HEK293 (cell line): ENCODE data around the gene PROSER3.
A peak's percentile ranks its signal among the peaks of the same experiment; 100 is the strongest.

Experiments
- CTCF ChIP-seq: fragments of 450-650 bp; formaldehyde crosslinking; IDR thresholded peaks from 2 replicates; pipeline ENCODE4 v1.5.1; 2016; ENCODE audit warnings: missing biosample characterization, missing genetic modification characterization
- PRDM1 ChIP-seq: fragments of 450-650 bp; formaldehyde crosslinking; IDR thresholded peaks from 2 replicates; pipeline ENCODE4; 2016; ENCODE audit warnings: missing biosample characterization, missing genetic modification characterization
- REPIN1 ChIP-seq: fragments of 450-650 bp; formaldehyde crosslinking; IDR thresholded peaks from 2 replicates; pipeline ENCODE4 v1.5.1; 2017; ENCODE audit warnings: missing biosample characterization, missing genetic modification characterization, low read depth
- ZBTB10 ChIP-seq: fragments of 450-650 bp; formaldehyde crosslinking; IDR thresholded peaks from 2 replicates; pipeline ENCODE4 v1.5.1; 2016; ENCODE audit warnings: missing biosample characterization, missing genetic modification characterization
- ZBTB11 ChIP-seq: fragments of 450-650 bp; formaldehyde crosslinking; conservative IDR thresholded peaks from 2 replicates; pipeline ENCODE4 v1.5.1; 2016; ENCODE audit warnings: low read depth, missing biosample characterization, missing genetic modification characterization
- ZBTB20 ChIP-seq: fragments of 450-650 bp; formaldehyde crosslinking; IDR thresholded peaks from 2 replicates; pipeline ENCODE4 v1.5.1; 2016; ENCODE audit warnings: missing biosample characterization, missing genetic modification characterization
- ZBTB44 ChIP-seq: fragments of 450-650 bp; IDR thresholded peaks from 2 replicates; pipeline ENCODE4 v1.5.1; 2018; ENCODE audit warnings: missing biosample characterization, mild to moderate bottlenecking, missing genetic modification characterization
- ZBTB8A ChIP-seq: fragments of 450-650 bp; formaldehyde crosslinking; IDR thresholded peaks from 2 replicates; pipeline ENCODE4 v1.5.1; 2016; ENCODE audit warnings: missing biosample characterization, missing genetic modification characterization
- ZFP3 ChIP-seq: fragments of 450-650 bp; formaldehyde crosslinking; IDR thresholded peaks from 2 replicates; pipeline ENCODE4 v1.5.1; 2016; ENCODE audit warnings: low read depth, missing biosample characterization, missing genetic modification characterization
- ZNF169 ChIP-seq: fragments of 450-650 bp; formaldehyde crosslinking; IDR thresholded peaks from 2 replicates; pipeline ENCODE4 v1.5.1; 2016; ENCODE audit warnings: missing biosample characterization, missing genetic modification characterization
- ZNF184 ChIP-seq: fragments of 450-650 bp; IDR thresholded peaks from 2 replicates; pipeline ENCODE4 v1.5.1; 2018; ENCODE audit warnings: missing biosample characterization, mild to moderate bottlenecking, missing genetic modification characterization
- ZNF324 ChIP-seq: fragments of 450-650 bp; formaldehyde crosslinking; IDR thresholded peaks from 2 replicates; pipeline ENCODE4 v1.5.1; 2016; ENCODE audit warnings: missing biosample characterization, missing genetic modification characterization
- ZNF416 ChIP-seq: fragments of 450-650 bp; formaldehyde crosslinking; IDR thresholded peaks from 2 replicates; pipeline ENCODE4 v1.5.1; 2016; ENCODE audit warnings: missing biosample characterization, missing genetic modification characterization
- ZNF544 ChIP-seq: fragments of 450-650 bp; formaldehyde crosslinking; IDR thresholded peaks from 2 replicates; pipeline ENCODE4 v1.5.0; 2017; ENCODE audit warnings: missing biosample characterization, missing genetic modification characterization
- ZNF610 ChIP-seq: fragments of 450-650 bp; formaldehyde crosslinking; IDR thresholded peaks from 2 replicates; pipeline ENCODE4 v1.5.1; 2016; ENCODE audit warnings: missing biosample characterization, missing genetic modification characterization, borderline replicate concordance
- ZNF660 ChIP-seq: fragments of 450-650 bp; IDR thresholded peaks from 2 replicates; pipeline ENCODE4 v1.5.1; 2018; ENCODE audit warnings: missing biosample characterization, mild to moderate bottlenecking, missing genetic modification characterization
- ZNF76 ChIP-seq: fragments of 450-650 bp; formaldehyde crosslinking; IDR thresholded peaks from 2 replicates; pipeline ENCODE4; 2016; ENCODE audit warnings: low read depth, missing biosample characterization, missing genetic modification characterization, borderline replicate concordance
- ZXDB ChIP-seq: fragments of 450-650 bp; formaldehyde crosslinking; IDR thresholded peaks from 2 replicates; pipeline ENCODE4 v1.5.1; 2016; ENCODE audit warnings: missing biosample characterization, missing genetic modification characterization

Gene PROSER3

DNA sequence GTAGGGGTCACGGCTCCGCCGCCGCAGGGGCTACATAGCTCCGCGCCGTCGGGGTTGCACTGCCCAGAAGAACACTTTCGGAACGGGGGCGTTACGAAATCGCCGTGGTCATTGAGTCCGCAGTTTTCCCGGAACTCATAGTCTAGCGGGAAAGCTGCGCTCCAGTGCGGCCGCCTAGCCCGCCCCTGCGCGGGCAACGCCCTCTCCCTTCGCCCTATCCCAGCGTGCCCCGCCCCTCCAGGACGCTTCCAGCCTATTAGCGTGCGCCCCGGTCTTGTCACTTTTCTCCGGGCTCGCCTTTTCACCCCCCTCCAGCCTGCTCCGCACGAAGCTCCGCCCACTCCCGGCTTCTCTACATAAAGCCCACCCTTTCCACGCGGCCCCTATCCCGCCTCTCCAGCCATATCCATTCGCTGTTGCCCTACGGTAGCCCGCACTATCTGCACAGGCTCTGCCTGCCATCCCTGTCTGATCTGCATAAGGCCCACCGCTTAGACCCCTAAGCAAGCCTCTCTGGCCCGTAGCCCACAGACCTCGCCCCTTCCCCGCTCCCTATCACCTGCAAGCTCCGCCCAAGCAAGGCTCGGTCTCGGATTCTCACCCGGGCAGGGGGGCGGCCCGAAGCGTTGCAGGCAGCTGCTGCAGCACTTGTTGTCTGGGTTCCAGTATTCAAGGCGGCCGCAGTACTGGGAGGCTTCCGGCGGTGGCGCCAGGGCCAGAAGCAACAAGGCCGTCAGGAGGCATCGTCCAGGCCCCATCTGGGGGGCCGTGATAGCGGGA, 17.4 kb upstream of the PROSER3 start (continued):
- TF ChIP-seq ZBTB10 (tag by site-specific recombination): peak; percentile 86
- no peak for TF ChIP-seq ZFP3 (tag by site-specific recombination)
- TF ChIP-seq ZBTB8A (tag by site-specific recombination): peak; percentile 97
- peak; percentile 30 for TF ChIP-seq ZNF660 (tag by site-specific recombination)
- peak; percentile 94; the same call in 1 of the 2 replicates for TF ChIP-seq ZNF610 (tag by site-specific recombination)
- peak; percentile 71; the same call in 1 of the 2 replicates for TF ChIP-seq REPIN1
- TF ChIP-seq CTCF (tag by site-specific recombination): peak; percentile 99; the same call in 1 of the 2 replicates
- peak; percentile 47; the same call in 1 of the 2 replicates for TF ChIP-seq ZNF76 (tag by site-specific recombination)
- no peak for TF ChIP-seq ZNF184 (tag by site-specific recombination)
- peak; percentile 77 for TF ChIP-seq PRDM1 (tag by site-specific recombination)
- TF ChIP-seq ZBTB11 (tag by site-specific recombination): peak; percentile 92
- no peak for TF ChIP-seq ZNF416 (tag by site-specific recombination)
- TF ChIP-seq ZNF169 (tag by site-specific recombination): no peak
- peak; percentile 97 for TF ChIP-seq ZBTB20 (tag by site-specific recombination)
- peak; percentile 98 for TF ChIP-seq ZXDB (tag by site-specific recombination)
- TF ChIP-seq ZBTB44 (tag by site-specific recombination): peak; percentile 100
- no peak; the same call in 1 of the 2 replicates for TF ChIP-seq ZNF324 (tag by site-specific recombination)
- no peak for TF ChIP-seq ZNF544 (tag by site-specific recombination)
